Gastroesophageal sphincter (tissue), 3 donors: ENCODE results near the gene ABHD6.

Experiments
- CTCF ChIP-seq, 4 experiments: fragments of 200-600 bp in 2 of 4; fragments of 450-650 bp in 2 of 4; sonication (generic) in 1 of 4; IDR thresholded peaks; one replicate each; pipeline ENCODE4 v1.5.1; 2017 to 2019; ENCODE audit warnings: antibody characterized with exemption in 4 of 4, mild to moderate bottlenecking in 2 of 4, moderate library complexity in 2 of 4
- EP300 ChIP-seq: sonication (generic); formaldehyde crosslinking; IDR thresholded peaks from one replicate; pipeline ENCODE4 v1.6.1; 2017; ENCODE audit warnings: antibody characterized with exemption, mild to moderate bottlenecking
- POLR2A ChIP-seq, 2 donors: fragments of 450-650 bp; IDR thresholded peaks; one replicate each; pipeline ENCODE4 v1.6.1; 2017; ENCODE audit warnings: antibody characterized with exemption in 2 of 2, mild to moderate bottlenecking in 2 of 2, moderate library complexity in 1 of 2
- POLR2AphosphoS5 ChIP-seq: sonication (generic); formaldehyde crosslinking; IDR thresholded peaks from one replicate; pipeline ENCODE4 v1.6.1; 2017; ENCODE audit warnings: antibody characterized with exemption

DNA sequence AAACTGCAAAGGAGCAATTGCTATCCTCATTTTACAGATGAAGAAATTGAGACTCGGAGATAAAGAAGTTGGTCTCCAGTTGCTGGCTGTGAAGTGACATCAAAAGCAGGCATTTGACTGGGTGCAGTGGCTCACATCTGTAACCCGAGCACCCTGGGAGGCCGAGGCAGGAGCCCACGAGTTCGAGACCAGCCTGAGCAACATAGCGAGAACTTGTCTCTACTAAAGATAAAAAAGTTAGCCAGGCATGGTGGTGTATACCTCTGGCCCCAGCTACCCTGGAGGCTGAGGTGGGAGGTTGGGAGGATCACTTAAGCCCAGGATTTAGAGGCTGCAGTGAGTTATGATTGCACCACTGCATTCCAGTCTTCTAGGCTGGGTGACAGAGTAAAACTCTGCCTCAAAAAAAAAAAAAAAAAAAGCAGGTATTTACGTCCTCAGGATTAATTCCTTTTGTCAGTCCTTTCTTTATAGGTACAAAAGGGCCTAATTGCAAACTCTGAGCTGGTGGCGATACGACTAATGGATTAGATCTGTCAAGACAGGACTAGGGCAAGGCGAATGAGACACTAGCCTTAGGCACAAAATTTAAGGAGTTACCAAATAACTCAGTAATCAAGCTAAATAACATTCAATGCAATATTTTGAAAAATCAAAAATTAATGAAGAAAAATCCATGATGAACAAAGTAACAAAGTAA lies 20.9 kb upstream of the ABHD6 start:
- no peak for TF ChIP-seq POLR2A (IDR thresholded peaks at IDR 0.05)
- TF ChIP-seq POLR2AphosphoS5 = no peak
- no peak for TF ChIP-seq CTCF (IDR thresholded peaks at IDR 0.05)
- no peak for TF ChIP-seq EP300
